Panc1 (cell line): Measurements from ENCODE around the gene WRNIP1. TPM values are rescaled to one million over a fixed set of nuclear protein-coding genes. Genes with fewer than 3 reads are reported as not detected.

Experiments used
- ATAC-seq: fragments of 200-7000 bp; cut with Tn5 transposase; 2 replicates; pipeline ENCODE4 v1.9.1; 2020; ENCODE audit warnings: mild to moderate bottlenecking, moderate library complexity
- BruUV-seq: library from RNA; stranded (reverse); fragments of 400-500 nt; replicated peaks from 2 replicates; lab custom pipeline; 2021; lab: Mats Ljungman, UMichigan
- CTCF ChIA-PET: fragments of 300-600 bp; sonication (Branson Sonifier 250); formaldehyde crosslinking; loops from one replicate; lab custom pipeline; 2022; ENCODE audit warnings: antibody characterized with exemption; lab: Charles Lee
- POLR2A ChIA-PET: fragments of 300-600 bp; sonication (Branson Sonifier 250); formaldehyde crosslinking; loops from one replicate; lab custom pipeline; 2022; ENCODE audit warnings: antibody characterized with exemption; lab: Charles Lee
- DNase-seq: peaks from one replicate; pipeline ENCODE4 v3.0.0-alpha.2; 2010; ENCODE audit warnings: low read depth, low spot score
- H3K27ac ChIP-seq: 2 replicates; pipeline ENCODE4 v1.5.1; 2011; ENCODE audit warnings: mild to moderate bottlenecking, low read length, inconsistent platforms
- H3K27me3 ChIP-seq: fragments of 200-500 bp; sonication (Bioruptor generic); 2 replicates; pipeline ENCODE4 v1.6.0; 2014; ENCODE audit warnings: low read length, inconsistent platforms; ENCODE audit not compliant: control insufficient read depth, insufficient read depth
- H3K36me3 ChIP-seq: fragments of 200-500 bp; sonication (Bioruptor generic); 2 replicates; pipeline ENCODE4 v1.5.1; 2014; ENCODE audit warnings: inconsistent platforms, mild to moderate bottlenecking, low read length, moderate library complexity; ENCODE audit not compliant: control insufficient read depth, insufficient read depth
- H3K4me1 ChIP-seq: 2 replicates; pipeline ENCODE4 v1.5.1; 2011; ENCODE audit warnings: inconsistent platforms, mild to moderate bottlenecking, low read length, moderate library complexity; ENCODE audit not compliant: control insufficient read depth, insufficient read depth
- H3K4me3 ChIP-seq, 2 experiments: 2 replicates each; pipeline ENCODE4 v1.5.1; 2011 to 2012; ENCODE audit warnings: low read depth in 2 of 2, low read length in 2 of 2, mild to moderate bottlenecking in 2 of 2, inconsistent platforms in 1 of 2, moderate library complexity in 1 of 2
- H3K9me3 ChIP-seq: fragments of 200-500 bp; sonication (Bioruptor generic); 2 replicates; pipeline ENCODE4 v1.5.1; 2014; ENCODE audit warnings: low read depth, mild to moderate bottlenecking, inconsistent platforms, low read length, moderate library complexity; ENCODE audit not compliant: control insufficient read depth, insufficient read depth
- POLR2AphosphoS5 ChIP-seq: IDR thresholded peaks from 2 replicates; pipeline ENCODE4 v1.6.1; 2012; ENCODE audit warnings: mild to moderate bottlenecking, low read depth, low read length, moderate library complexity
- SIN3A ChIP-seq: IDR thresholded peaks from 2 replicates; pipeline ENCODE4 v1.6.1; 2012; ENCODE audit warnings: low read depth, mild to moderate bottlenecking, low read length, moderate library complexity, borderline replicate concordance; ENCODE audit not compliant: insufficient read depth
- TCF7L2 ChIP-seq: IDR thresholded peaks from 2 replicates; pipeline ENCODE4 v1.6.1; 2011; ENCODE audit warnings: mild to moderate bottlenecking, low read depth, low read length, inconsistent platforms
- in situ Hi-C: cut with HindIII; loops from 2 replicates; pipeline ENCODE4 v1.10.0; 2016; ENCODE audit warnings: low sequenced_read_pairs, low pct_unique_long_range_greater_than_20kb
- intact Hi-C: fragments of 100-400 bp; cut with micrococcal nuclease; formaldehyde crosslinking; loops from one replicate; pipeline ENCODE4 v1.10.0; 2022; ENCODE audit not compliant: unreplicated experiment
- total RNA-seq: library from RNA; stranded (reverse); gene quantifications from one replicate; pipeline ENCODE4 v1.2.1, GENCODE V29; 2021; ENCODE audit not compliant: unreplicated experiment
- TF ChIP-seq, protein P1 (sequence below), 2 experiments: IDR thresholded peaks; 2 replicates each; pipeline ENCODE4 v1.6.1; 2011 to 2012; ENCODE audit warnings: low read depth in 2 of 2, control low read depth in 1 of 2, low read length in 1 of 2, mild to moderate bottlenecking in 1 of 2, moderate library complexity in 1 of 2; ENCODE audit not compliant: insufficient read depth in 1 of 2
- TF ChIP-seq, protein P2 (sequence below): fragments of 450-650 bp; IDR thresholded peaks from 2 replicates; pipeline ENCODE4 v1.5.1; 2017; ENCODE audit warnings: mild to moderate bottlenecking

Gene WRNIP1
- total RNA-seq, 1 experiment from 2014 or later: 69.1 TPM

DNA sequence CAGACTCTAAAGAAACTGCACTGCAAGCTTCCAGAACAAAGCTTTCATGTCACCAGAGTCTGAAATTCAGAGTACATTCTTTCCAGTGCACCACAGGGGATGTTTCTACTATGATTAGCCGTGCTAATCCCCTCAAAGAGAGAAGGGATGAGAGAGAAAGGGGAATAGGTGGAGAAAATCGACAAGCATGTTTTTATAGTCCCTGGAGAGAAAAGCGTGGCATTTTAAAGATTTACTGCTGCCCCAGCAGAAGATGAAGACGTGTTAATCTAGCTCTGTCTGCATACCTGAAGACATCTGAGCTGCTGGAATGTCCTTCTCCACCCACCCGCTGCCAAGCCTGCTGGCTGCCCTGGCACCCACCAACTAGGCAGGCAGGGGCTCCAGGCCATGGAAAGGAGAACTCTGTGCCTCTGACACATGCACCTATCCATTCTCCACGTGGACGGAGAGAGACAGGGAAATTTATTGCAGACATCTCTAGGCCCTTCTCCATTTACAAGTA lies 18.6 kb upstream of the WRNIP1 start:
- no TSS peak for BruUV-seq
- H3K27ac ChIP-seq: no peak overlapping the region
- no peak for DNase-seq
- CTCF ChIA-PET: no interaction called here
- intact Hi-C loops: no loop called here
- ATAC-seq: no peak
- in situ Hi-C loops: no loop called here
- no peaks in the 10 kb centered on the region for H3K9me3 ChIP-seq
- POLR2A ChIA-PET: no interaction called here
- no peaks in the 10 kb centered on the region for H3K27me3 ChIP-seq
- no peak overlapping the region for H3K4me3 ChIP-seq
- H3K4me1 ChIP-seq: no peaks in the 10 kb centered on the region
- TF ChIP-seq, protein P1, sequence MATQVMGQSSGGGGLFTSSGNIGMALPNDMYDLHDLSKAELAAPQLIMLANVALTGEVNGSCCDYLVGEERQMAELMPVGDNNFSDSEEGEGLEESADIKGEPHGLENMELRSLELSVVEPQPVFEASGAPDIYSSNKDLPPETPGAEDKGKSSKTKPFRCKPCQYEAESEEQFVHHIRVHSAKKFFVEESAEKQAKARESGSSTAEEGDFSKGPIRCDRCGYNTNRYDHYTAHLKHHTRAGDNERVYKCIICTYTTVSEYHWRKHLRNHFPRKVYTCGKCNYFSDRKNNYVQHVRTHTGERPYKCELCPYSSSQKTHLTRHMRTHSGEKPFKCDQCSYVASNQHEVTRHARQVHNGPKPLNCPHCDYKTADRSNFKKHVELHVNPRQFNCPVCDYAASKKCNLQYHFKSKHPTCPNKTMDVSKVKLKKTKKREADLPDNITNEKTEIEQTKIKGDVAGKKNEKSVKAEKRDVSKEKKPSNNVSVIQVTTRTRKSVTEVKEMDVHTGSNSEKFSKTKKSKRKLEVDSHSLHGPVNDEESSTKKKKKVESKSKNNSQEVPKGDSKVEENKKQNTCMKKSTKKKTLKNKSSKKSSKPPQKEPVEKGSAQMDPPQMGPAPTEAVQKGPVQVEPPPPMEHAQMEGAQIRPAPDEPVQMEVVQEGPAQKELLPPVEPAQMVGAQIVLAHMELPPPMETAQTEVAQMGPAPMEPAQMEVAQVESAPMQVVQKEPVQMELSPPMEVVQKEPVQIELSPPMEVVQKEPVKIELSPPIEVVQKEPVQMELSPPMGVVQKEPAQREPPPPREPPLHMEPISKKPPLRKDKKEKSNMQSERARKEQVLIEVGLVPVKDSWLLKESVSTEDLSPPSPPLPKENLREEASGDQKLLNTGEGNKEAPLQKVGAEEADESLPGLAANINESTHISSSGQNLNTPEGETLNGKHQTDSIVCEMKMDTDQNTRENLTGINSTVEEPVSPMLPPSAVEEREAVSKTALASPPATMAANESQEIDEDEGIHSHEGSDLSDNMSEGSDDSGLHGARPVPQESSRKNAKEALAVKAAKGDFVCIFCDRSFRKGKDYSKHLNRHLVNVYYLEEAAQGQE (IDR thresholded peaks at IDR 0.05; ENCODE audit: insufficient read depth in 1 of 2, low read depth in 2 of 2, low read length in 1 of 2): no peak
- TF ChIP-seq, protein P2, sequence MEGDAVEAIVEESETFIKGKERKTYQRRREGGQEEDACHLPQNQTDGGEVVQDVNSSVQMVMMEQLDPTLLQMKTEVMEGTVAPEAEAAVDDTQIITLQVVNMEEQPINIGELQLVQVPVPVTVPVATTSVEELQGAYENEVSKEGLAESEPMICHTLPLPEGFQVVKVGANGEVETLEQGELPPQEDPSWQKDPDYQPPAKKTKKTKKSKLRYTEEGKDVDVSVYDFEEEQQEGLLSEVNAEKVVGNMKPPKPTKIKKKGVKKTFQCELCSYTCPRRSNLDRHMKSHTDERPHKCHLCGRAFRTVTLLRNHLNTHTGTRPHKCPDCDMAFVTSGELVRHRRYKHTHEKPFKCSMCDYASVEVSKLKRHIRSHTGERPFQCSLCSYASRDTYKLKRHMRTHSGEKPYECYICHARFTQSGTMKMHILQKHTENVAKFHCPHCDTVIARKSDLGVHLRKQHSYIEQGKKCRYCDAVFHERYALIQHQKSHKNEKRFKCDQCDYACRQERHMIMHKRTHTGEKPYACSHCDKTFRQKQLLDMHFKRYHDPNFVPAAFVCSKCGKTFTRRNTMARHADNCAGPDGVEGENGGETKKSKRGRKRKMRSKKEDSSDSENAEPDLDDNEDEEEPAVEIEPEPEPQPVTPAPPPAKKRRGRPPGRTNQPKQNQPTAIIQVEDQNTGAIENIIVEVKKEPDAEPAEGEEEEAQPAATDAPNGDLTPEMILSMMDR: no peak
- H3K36me3 ChIP-seq: no peaks in the 10 kb centered on the region

DNA sequence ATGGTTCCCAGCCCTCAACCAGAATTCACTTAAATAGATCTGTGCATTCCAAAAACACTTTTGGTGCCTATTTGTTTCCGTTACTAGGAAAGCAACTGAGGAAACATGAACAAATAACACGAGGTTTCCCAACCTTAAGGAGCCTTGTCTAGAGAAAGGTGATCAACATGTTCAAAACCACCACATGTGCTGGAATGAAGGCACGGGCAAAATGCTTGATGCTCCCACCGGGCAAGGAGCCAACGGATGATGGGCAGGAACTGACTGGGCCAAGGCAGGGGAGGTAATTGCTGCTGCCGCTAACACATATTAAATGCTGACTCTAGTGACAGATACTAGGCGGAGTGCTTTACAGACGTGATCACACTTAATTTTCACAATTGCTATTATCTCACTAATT lies 17.0 kb upstream of the WRNIP1 start:
- DNase-seq: no peak
- H3K9me3 ChIP-seq: no peaks in the 10 kb centered on the region
- POLR2A ChIA-PET: no interaction called here
- no peak overlapping the region for H3K4me3 ChIP-seq
- no peaks in the 10 kb centered on the region for H3K4me1 ChIP-seq
- intact Hi-C loops (no loop called here), in situ Hi-C loops (no loop called here)
- no peak overlapping the region for H3K27ac ChIP-seq
- TF ChIP-seq, protein P1 (IDR thresholded peaks at IDR 0.05; ENCODE audit: insufficient read depth in 1 of 2, low read depth in 2 of 2, low read length in 1 of 2): no peak
- TF ChIP-seq SIN3A: no peak
- no peak for TF ChIP-seq POLR2AphosphoS5
- TF ChIP-seq TCF7L2: no peak
- TF ChIP-seq, protein P2: no peak
- BruUV-seq: no TSS peak
- ATAC-seq: no peak
- no peaks in the 10 kb centered on the region for H3K36me3 ChIP-seq
- no peaks in the 10 kb centered on the region for H3K27me3 ChIP-seq
- CTCF ChIA-PET: no interaction called here
